ENCODE results near the gene CLIC5.

- TF ChIP-seq SIN3A (IDR thresholded peaks at IDR 0.05; ENCODE audit: borderline replicate concordance, insufficient read depth, low read depth, low read length) (no peak), CTCF (IDR thresholded peaks at IDR 0.05) (no peak)
These were observed 9.9 kb upstream of the CLIC5 start for GRCh38 chr6:46025573-46025972.

All from Panc1 (cell line).